ENCODE data around the gene ADAMTS17.

Gene ADAMTS17

GRCh38 chr15:100049936-100050876, 291.6 kb downstream of the ADAMTS17 start:
- DNase-seq (ENCODE audit: low read depth) = no peak

DNA sequence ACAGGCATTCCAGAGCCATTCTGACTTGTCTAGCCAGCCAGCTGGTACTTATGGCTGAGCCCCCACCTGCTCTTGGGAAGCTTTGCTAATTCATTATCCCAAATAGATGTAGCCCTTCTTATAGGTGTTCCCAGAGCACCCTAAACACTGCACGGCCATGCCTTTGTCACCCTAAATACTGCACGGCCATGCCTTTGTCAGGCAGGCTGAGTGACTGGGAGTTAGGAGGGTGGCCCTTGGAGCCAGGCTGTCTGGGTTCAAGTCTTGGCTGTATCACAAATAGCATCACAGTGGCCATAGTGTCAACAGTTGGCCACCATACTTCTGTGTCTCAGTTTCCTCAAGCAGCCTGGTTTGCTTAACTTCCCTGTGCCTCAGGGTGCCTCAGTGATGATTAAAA, 292.3 kb downstream of the ADAMTS17 start:
- no peak for DNase-seq (ENCODE audit: low read depth)

- no peak for DNase-seq (ENCODE audit: low read depth)
These were observed 293.0 kb downstream of the ADAMTS17 start for GRCh38 chr15:100048736-100049135.

- no peak for DNase-seq (ENCODE audit: low read depth)
These were observed 298.1 kb downstream of the ADAMTS17 start for GRCh38 chr15:100043692-100044091.

- DNase-seq (ENCODE audit: low read depth) = no peak
These were observed 298.6 kb downstream of the ADAMTS17 start for GRCh38 chr15:100043068-100043641.

GRCh38 chr15:100042558-100042957, 299.2 kb downstream of the ADAMTS17 start:
- no peak for DNase-seq (ENCODE audit: low read depth)

GRCh38 chr15:100041127-100041828, 300.5 kb downstream of the ADAMTS17 start:
- DNase-seq (ENCODE audit: low read depth) = no peak

- DNase-seq (ENCODE audit: low read depth) = no peak
These were observed 301.8 kb downstream of the ADAMTS17 start for GRCh38 chr15:100039994-100040393.

DNA sequence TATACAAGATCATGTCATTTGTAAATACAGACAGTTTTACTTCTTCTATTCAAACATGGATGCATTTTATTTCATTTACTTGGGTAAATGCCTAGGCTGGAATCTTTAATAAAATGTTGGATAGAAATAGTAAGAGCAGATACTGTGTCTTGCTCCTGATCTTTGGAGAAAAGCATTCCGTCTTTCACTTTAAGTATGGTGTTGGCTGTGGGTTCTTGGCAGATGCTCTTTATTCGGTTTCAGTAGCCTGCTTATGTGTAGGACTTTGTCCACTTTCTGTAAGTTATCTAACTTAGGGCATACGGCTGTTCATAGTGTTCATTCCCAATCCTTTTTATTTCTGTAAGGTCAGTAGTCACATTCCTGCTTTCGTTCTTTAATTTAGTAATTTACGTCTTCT, 303.0 kb downstream of the ADAMTS17 start:
- DNase-seq (ENCODE audit: low read depth) = no peak

GRCh38 chr15:100037901-100038300, 303.9 kb downstream of the ADAMTS17 start:
- DNase-seq (ENCODE audit: low read depth) = no peak

- DNase-seq (ENCODE audit: low read depth) = no peak
These were observed 305.8 kb downstream of the ADAMTS17 start for GRCh38 chr15:100036015-100036414.

GRCh38 chr15:100034191-100034590, 307.6 kb downstream of the ADAMTS17 start:
- DNase-seq (ENCODE audit: low read depth) = no peak

GRCh38 chr15:100033140-100033857, 308.5 kb downstream of the ADAMTS17 start:
- DNase-seq (ENCODE audit: low read depth) = no peak

DNA sequence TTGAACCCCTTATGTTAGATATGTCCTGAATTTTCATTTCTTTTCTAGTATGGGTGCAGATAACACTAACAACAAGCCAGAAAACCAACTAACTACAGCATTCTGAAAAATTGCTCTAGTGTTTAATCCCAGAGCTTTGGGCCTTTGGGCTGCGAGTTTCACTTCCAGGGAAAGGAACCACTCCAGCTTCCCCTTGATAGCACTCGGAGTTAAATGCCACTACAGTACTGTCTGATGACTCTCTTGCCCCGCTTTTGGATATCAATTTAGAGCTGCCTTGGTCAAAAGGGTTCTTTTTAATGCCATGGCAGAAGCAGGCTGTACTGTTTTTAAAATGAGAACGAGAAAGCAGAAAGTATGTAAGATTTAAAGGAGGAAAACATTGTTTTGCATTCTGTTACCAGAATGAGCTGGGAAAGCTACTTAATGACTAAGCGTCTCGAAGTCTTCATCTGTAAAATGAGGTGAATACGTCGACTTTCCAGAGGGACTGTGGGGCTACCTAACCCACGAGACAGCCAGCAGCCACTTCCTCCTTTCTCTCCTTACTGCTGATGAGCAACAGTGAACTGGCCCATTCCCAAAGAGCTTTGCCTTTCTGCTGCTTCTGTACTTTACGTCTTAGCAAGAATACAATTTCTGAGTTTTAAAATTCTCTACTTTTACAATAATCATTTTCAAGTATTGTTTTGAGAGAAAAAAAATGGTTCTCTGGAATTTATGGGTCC, 309.3 kb downstream of the ADAMTS17 start:
- DNase-seq (ENCODE audit: low read depth) = no peak

DNA sequence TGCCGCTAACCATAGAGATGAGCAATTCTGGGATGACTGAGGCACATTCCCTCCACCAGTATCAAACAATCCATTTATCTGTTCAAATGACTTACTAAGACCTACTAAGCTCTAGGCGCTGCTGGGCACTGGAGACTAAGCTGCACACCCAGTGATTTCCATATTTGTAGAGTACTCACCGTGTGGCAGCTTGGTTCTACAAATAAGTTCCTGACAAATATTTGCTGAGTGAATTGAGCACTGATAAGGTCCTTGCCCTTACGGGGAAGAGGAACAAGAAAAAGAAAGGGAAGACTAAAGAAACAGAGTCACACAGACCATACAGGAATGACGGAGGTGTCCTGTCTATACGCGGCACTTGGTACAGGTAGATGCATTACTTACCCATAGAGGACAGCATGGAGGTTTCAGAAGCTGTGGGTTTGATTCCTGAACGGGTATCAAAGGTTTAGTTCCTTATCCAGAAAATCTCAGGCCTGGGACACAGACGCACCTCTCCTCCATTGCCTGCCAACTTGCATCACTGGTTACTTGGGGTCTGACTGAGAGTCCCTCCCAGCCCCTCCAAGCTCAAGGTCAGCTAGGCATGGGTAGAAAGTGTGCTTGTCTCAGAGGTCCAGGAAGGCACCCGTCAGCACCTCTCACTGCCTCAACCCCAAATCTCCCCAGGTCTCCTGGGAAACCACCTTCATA, 310.0 kb downstream of the ADAMTS17 start:
- no peak for DNase-seq (ENCODE audit: low read depth)

- DNase-seq (ENCODE audit: low read depth) = no peak
These were observed 311.1 kb downstream of the ADAMTS17 start for GRCh38 chr15:100030586-100031229.

GRCh38 chr15:100029868-100030479, 311.8 kb downstream of the ADAMTS17 start:
- DNase-seq (ENCODE audit: low read depth) = no peak

DNA sequence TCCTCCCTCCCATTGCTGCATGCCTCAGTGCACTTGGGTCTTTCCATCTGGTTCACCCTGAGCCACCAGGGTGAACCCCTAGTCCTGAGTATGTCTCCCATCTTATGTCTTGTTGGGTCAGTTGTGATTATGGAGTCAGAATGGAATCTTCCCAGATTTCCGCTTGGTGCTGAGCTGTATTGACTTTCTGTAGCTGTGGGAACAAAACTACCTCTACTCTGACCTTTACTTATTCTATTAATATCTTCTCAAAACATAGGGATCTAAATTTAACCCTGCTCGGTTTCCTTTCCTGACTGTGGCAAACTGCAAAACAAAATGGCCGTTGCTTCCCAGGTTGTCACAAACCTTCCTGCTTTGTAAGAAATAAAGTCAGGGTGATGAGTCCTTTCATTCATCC, 312.7 kb downstream of the ADAMTS17 start:
- DNase-seq (ENCODE audit: low read depth) = no peak

DNA sequence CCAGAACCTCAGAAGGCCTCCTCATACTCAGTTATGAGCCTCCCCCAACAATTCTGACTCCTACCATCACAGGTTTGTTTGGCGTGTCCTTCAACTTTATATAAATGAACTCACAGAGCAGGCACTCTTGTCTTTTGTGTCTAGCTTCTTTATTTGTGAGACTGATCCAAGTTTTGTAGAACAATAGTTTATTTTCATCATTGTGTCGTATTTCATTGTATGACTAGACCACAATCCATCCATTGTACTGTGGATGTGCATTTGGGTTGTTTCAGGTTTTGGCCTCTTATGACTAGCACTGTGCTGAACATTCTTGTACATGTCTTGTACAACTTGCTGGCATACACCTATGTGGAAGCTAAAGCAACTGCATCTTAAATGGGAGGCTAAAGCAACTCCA, 315.7 kb downstream of the ADAMTS17 start:
- no peak for DNase-seq (ENCODE audit: low read depth)

DNA sequence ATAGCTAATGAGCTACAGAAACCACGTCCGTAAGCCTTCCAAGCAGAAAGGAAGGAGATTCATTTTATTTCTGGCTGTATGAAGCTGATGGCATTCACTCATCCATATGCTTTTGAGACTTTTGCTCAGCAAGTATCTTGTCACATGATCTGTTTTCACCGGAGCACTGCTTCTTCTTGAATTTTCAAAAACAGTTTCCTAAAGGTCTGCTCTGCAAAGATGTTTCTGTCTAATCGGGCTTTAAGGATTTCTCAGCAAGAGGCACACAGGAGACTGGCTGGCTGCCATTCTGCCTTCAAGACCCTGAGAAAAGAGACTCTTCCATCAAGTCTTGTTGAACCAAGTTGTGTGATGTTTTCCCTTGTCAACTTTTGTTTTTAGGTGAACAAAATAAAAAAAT, 319.0 kb downstream of the ADAMTS17 start:
- no peak for DNase-seq (ENCODE audit: low read depth)

Data from activated T-helper 9 cell treated with anti-CD3 and anti-CD28 coated beads, Interleukin-2, amount 50 U/mL, for 16 hours (primary cell).